Fibroblast of skin of left quadriceps (primary cell): ENCODE results near the gene RASSF4.

Experiments used
- DNase-seq, 2 experiments: peaks; one replicate each; pipeline ENCODE4 v3.0.0-alpha.2; 2013; ENCODE audit warnings: low read depth in 2 of 2

The RASSF4 gene

DNA sequence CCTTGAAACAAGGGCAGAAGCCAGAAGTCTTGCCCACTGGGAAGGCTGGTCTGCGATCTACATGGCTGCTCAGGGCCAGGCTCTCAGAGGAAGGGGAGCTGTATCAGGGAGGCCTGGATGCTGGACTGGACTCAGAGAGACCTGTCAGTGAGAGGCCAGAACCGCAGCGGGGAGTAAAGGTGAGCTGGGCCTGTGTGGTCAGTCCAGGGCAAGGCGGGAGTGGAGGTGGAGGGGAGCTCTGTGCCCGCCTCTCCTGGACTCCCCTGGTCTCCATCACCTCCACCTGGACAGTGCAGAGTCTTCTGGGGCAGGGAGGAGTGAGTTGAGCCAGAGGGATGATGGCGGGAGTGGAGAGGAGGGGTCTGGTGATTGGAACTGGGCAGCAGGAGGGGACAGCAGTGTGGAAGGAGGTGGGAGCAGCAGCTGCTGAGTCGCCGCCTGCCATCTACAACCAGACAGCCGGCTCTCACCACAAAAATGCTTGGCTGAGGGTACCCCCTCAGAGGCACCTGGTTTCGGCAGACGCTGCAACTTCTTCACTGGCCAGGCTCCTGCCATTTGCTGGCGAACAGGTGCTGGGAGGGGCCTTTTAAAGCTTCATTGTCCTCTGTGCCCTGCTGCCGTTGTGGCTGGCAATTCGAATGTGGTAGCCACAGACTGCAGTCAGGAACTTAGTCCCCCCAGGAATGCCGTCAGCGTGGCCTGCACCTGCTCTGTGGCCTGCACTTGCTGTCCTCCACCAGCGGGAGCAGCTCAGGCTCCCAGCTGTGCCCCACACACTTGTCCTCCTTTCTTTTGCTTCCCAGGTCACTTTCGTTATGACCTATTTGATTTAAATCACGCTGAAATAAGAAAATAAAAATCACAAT is 3.5 kb downstream of the RASSF4 start:
- no peak for DNase-seq

- DNase-seq, result no peak
Observed at GRCh38 chr10:44963772-44964633, 4.4 kb downstream of the RASSF4 start.

DNA sequence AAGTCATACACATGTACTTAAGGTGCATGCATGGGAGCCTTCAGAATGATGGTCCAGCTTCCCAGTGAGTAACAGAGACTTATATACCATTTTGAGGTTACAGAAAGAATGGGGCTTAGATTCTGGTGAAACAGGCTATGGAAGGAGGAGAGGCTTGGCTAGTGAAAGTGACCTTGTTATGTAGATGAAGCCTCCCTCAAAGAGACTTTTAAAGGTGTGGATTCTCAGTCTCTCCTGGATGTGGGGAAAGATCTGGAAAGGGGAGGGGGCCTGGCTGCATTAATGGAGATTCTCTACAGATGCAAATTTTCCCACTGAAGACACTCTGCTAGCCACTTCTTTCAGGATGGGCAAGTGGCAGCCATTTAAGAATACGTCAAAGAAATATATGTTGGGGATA is 5.5 kb downstream of the RASSF4 start:
- DNase-seq, result no peak

DNA sequence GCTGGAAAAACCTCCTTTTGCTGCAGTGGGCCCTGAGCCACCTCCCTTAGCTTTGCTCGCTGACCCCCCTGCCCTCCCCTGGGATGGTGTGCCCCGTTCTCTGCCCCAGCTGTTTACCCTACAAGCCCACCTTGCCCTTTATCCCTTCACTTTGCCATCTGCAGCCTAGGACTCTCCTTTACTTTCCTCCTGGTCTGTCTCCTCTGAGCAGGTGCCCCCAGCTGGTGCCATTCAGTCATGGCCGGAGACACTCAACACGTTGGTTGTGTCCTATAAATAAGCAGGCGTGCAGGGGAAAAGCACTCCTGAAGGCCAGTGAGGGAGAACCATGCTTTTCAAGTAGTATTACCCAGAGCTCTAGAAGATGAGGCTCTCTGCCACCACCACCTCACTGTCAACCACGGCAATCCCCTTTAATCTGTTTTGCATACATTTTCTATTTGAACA is 6.1 kb downstream of the RASSF4 start:
- no peak for DNase-seq

DNA sequence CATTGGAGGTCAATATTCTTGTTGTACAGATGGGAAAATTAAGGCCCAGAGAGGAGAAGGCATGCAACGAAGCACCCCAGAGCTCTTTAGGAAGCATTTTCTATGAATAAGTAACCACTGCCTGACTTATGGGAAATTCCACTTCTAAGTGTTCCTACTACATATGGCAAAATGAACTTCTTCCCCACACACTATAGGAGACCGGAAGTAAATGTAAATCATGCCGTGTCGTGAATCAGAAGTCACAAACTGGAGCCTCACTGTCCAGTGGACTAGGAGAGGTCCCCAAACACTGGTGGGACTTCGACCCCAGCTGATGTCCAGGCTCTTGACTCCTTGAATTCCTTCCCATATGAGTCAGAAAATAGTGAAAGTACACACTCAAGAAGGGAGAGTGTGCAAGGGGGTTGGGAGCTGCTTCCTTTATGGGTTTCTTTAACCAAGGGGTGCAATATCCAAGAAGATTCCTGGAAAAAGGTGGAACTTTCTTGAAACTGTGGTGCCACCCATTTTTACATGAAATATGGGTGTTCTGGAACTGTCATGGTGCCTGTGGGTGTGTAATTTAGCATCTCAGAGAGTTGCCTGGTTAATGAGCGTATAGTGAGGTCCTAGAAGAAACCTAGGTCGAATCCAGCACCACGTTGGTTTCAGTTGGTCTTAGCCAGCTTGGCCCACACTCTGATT is 6.7 kb downstream of the RASSF4 start:
- DNase-seq, result no peak

DNA sequence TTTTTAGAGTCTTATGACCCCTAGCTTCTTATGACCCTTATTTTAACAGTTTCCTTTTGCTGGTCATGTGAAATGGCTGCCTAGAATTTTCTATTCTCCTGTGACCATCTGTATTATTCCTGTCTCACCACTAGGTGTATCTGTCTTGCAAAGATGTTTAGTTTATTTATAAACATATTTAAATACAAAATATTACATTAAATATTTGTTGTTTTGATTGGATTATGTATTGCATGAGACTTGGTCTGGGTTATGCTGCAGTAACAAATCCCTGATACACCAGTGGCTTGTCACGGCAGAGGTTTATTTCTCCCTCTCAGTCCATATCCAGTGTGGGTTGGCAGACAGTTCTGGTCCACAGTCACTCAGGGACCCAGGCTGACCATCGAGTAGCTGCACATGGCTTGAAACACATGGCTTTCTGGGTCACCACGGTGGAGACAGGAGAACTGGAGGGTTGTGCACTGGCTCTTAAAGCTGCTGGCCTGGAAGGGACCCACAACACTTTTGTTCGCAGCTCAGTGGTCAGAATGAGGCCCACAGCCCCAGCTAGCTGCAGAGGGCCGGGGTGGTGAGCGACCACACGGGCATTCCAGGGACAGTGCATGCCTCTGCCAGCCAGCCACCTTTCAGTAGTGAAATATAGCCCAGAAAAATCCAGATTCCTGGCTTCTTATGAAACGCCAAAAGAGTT is 7.4 kb downstream of the RASSF4 start:
- DNase-seq, result no peak

GRCh38 chr10:44967616-44968015 is 8.0 kb downstream of the RASSF4 start:
- no peak for DNase-seq

GRCh38 chr10:44968091-44968490 is 8.5 kb downstream of the RASSF4 start:
- no peak for DNase-seq

DNA sequence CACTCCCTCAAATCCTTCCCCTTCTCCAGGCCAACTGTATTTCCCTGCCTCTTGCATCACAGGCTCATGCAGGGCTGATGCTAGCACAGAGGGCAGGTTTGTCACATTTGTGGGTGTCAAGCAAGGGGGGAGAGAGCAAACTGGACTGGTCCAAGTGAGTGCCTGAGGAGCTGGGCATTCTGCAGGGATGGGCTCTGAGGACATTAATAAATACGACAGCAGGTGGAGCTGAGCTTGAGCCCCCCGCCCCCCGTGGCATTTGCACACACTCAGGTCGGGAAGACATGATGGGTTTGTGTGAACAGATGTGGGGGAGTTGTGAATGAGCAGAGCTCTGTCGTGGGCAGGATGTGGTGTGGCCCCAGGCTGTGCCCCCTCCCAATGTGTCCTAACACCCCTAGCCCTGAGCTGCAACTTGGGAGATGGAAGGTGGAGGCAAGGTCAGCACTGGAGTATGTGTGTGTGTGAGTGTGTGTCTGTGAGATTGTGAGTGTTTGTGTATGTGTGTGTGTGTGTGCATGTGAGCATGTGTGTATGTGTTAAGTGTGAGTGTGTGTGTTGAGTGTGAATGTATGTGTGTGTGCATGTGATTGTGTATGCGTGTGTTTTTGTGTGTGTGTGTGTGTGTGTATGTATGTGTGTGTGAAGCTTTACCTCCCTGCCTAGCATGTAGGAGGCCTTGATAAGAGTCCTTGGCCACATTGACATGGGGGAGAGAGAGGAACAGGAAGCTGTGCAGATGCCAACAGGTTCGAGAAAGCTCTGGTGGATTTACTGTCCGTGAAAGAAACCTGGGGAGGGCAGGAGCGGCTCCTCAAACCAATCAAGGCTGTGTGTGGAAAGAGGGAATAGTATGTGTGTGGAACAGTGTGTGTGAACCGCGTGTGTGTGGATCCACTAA is 9.1 kb downstream of the RASSF4 start:
- no peak for DNase-seq

- DNase-seq, result no peak
Observed at GRCh38 chr10:44969854-44970253, 10.3 kb downstream of the RASSF4 start.

DNA sequence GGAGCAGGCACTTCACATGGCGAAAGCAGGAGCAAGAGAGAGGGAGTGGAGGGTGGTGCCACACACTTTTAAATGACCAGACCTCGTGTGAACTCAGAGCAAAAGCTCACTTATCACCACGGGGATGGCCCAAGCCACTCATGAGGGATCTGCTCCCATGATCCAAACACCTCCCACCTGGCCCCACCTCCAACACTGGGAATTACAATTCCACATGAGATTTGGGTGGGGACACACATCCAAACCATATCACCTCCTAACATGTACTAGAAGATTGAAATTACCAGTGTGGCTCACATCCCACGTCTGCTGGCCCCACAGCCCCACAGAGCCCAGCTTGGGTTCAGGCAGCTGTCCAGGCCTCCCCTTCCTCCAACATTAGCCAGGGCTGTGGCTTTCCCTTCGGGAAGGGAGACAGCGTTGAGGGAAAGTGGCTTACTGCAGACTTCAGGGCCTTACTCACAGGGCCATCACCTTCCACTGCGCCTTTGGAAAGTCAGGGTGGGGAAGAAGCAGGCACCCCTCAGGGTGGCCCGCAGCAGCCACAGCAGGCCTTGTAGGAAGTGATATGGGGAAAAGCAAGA is 11.3 kb downstream of the RASSF4 start:
- no peak for DNase-seq

- no peak for DNase-seq
Observed at GRCh38 chr10:44971434-44971833, 11.8 kb downstream of the RASSF4 start.

- no peak for DNase-seq
Observed at GRCh38 chr10:44971935-44972757, 12.5 kb downstream of the RASSF4 start.

- no peak for DNase-seq
Observed at GRCh38 chr10:44972874-44973306, 13.3 kb downstream of the RASSF4 start.

GRCh38 chr10:44973323-44974081 is 13.9 kb downstream of the RASSF4 start:
- no peak for DNase-seq

DNA sequence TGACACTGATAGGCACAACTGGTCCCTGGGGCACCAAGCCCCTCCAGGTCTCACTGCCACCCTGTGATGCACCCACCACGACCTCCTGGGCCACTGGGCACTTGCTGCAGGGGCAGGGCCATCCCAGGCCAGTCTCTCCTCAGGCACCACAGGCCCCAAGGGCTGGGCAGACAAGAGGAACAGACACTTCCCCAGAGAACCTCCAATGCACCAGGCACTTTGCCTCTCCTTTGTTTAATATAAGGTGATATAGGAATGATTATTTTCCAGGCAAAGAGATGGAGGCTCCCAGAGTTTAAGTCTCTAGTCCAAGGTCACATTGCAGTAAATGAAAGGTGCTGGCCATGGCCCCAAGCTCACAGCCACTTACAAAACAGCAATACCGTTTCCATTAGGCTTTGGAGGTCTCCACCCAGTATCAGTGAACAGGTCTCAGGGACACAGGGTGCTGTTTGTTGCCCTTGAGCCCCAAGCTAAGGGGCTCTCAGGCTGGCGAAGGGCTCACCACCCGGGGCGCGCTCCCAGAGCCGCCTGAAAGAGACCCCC is 14.6 kb downstream of the RASSF4 start:
- DNase-seq, result no peak

DNA sequence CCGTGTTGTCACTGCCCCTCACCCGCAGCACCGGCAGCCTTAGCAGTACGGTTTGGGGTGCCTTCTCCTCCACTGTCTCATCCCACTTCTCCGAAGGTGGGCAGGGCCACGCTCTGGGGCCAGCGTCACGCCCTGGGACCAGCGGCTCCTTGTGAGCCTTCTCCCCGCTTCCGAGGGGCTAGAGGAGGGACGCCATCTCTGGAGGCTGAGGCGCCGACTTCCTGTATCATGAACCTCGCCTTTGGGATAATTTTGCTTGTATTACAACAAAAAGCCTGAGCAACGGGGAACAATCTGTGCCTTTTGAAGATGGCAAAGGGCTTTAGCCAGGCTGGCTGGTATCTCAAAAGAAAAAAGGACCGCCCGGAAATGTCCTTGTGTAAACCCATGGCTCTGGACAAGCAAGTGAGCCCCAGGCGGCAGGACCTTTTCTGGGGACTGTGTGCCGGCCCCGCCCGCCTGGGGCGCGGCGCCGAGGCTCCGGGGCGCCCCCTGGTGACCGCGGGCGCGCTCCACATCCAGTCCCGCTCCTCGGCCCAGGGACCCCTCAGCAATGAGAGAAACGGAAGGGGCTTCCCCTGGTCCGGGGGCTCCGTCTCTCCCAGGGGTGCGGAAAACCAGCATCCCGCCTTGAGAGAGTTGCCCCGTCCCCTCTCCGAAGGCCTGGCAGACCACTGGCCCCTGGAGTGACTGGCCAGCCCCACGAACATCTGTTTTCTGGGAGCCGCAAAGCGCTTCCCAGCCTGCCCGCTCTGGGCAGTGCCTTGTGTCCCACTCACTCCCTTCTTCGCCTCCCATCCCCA is 15.2 kb downstream of the RASSF4 start:
- DNase-seq, result peak in 1 of 2 experiments; percentile 18
